8988T (cell line): Measurements from ENCODE around the gene DGKB.

Source experiments
- DNase-seq: peaks from one replicate; pipeline ENCODE4 v3.0.0; 2011

Gene DGKB

GRCh38 chr7:14752301-14752700 lies 150.2 kb downstream of the DGKB start:
- no peak for DNase-seq

GRCh38 chr7:14751461-14751860 lies 151.1 kb downstream of the DGKB start:
- DNase-seq: no peak

- no peak for DNase-seq
These were observed 154.1 kb downstream of the DGKB start for GRCh38 chr7:14748461-14748860.

- DNase-seq: no peak
These were observed 154.8 kb downstream of the DGKB start for GRCh38 chr7:14747701-14748100.

- DNase-seq: no peak
These were observed 157.5 kb downstream of the DGKB start for GRCh38 chr7:14745076-14745475.

- DNase-seq: no peak
These were observed 161.9 kb downstream of the DGKB start for GRCh38 chr7:14740606-14741005.

GRCh38 chr7:14739841-14740185 lies 162.7 kb downstream of the DGKB start:
- no peak for DNase-seq

GRCh38 chr7:14739168-14739840 lies 163.2 kb downstream of the DGKB start:
- no peak for DNase-seq

- DNase-seq: no peak
These were observed 164.5 kb downstream of the DGKB start for GRCh38 chr7:14738086-14738485.

GRCh38 chr7:14734839-14735321 lies 167.7 kb downstream of the DGKB start:
- DNase-seq: no peak

GRCh38 chr7:14720785-14721184 lies 181.8 kb downstream of the DGKB start:
- DNase-seq: no peak

GRCh38 chr7:14717816-14718215 lies 184.7 kb downstream of the DGKB start:
- DNase-seq: no peak

- DNase-seq: no peak
These were observed 185.4 kb downstream of the DGKB start for GRCh38 chr7:14717169-14717568.

GRCh38 chr7:14714161-14714728 lies 188.3 kb downstream of the DGKB start:
- DNase-seq: no peak

- no peak for DNase-seq
These were observed 204.3 kb downstream of the DGKB start for GRCh38 chr7:14698239-14698638.

- DNase-seq: no peak
These were observed 204.9 kb downstream of the DGKB start for GRCh38 chr7:14697684-14698083.

- no peak for DNase-seq
These were observed 210.9 kb downstream of the DGKB start for GRCh38 chr7:14691597-14692203.

- DNase-seq: no peak
These were observed 211.5 kb downstream of the DGKB start for GRCh38 chr7:14691034-14691433.

- DNase-seq: no peak
These were observed 212.1 kb downstream of the DGKB start for GRCh38 chr7:14690486-14690885.

- DNase-seq: no peak
These were observed 212.5 kb downstream of the DGKB start for GRCh38 chr7:14690075-14690474.

- no peak for DNase-seq
These were observed 214.3 kb downstream of the DGKB start for GRCh38 chr7:14688208-14688607.

GRCh38 chr7:14687777-14688176 lies 214.8 kb downstream of the DGKB start:
- DNase-seq: no peak

GRCh38 chr7:14687241-14687640 lies 215.3 kb downstream of the DGKB start:
- DNase-seq: no peak

GRCh38 chr7:14685167-14685566 lies 217.4 kb downstream of the DGKB start:
- DNase-seq: no peak
